Measurements from ENCODE around the gene DHX34.
"Not testable (repeated sequence)": the region's sequence is repeated elsewhere in the genome, so short reads cannot be mapped to it uniquely, and the experiment has no call there.

Gene DHX34

GRCh38 chr19:47323872-47324271 is 25.2 kb upstream of the DHX34 start:
- no peak for DNase-seq (ENCODE audit: low read depth)

GRCh38 chr19:47324502-47324901 is 24.6 kb upstream of the DHX34 start:
- peak; percentile 56 for DNase-seq (ENCODE audit: low read depth)

- no peak for DNase-seq (ENCODE audit: low read depth)
Measured at GRCh38 chr19:47330466-47330869, 18.6 kb upstream of the DHX34 start.

- no peak for DNase-seq (ENCODE audit: low read depth)
Measured at GRCh38 chr19:47331490-47331889, 17.6 kb upstream of the DHX34 start.

- DNase-seq (ENCODE audit: low read depth): no peak
Measured at GRCh38 chr19:47331931-47332547, 17.1 kb upstream of the DHX34 start, which contains the start of gene C5AR2. Gene C5AR2, plus strand, starts transcription at chr19:47332175. Its CDS starts 8,625 bp downstream, at chr19:47340800.

GRCh38 chr19:47336765-47337718 is 12.1 kb upstream of the DHX34 start:
- DNase-seq (ENCODE audit: low read depth): not testable (repeated sequence)

GRCh38 chr19:47339196-47339880 is 9.8 kb upstream of the DHX34 start:
- DNase-seq (ENCODE audit: low read depth): no peak

GRCh38 chr19:47340477-47341208 is 8.5 kb upstream of the DHX34 start:
- no peak for DNase-seq (ENCODE audit: low read depth)

GRCh38 chr19:47341734-47342133 is 7.4 kb upstream of the DHX34 start:
- DNase-seq (ENCODE audit: low read depth): no peak

- no peak for DNase-seq (ENCODE audit: low read depth)
Measured at GRCh38 chr19:47343194-47343802, 5.8 kb upstream of the DHX34 start.

- no peak for DNase-seq (ENCODE audit: low read depth)
Measured at GRCh38 chr19:47344425-47344824, 4.7 kb upstream of the DHX34 start.

GRCh38 chr19:47346024-47346423 is 3.1 kb upstream of the DHX34 start:
- DNase-seq (ENCODE audit: low read depth): not testable (repeated sequence)

GRCh38 chr19:47350630-47351029 is 1.5 kb downstream of the DHX34 start:
- peak; percentile 40 for DNase-seq (ENCODE audit: low read depth)

GRCh38 chr19:47351548-47351947 is 2.4 kb downstream of the DHX34 start:
- DNase-seq (ENCODE audit: low read depth): peak; percentile 56

- DNase-seq (ENCODE audit: low read depth): no peak
Measured at GRCh38 chr19:47352095-47352494, 3.0 kb downstream of the DHX34 start.

- DNase-seq (ENCODE audit: low read depth): no peak
Measured at GRCh38 chr19:47353307-47353712, 4.2 kb downstream of the DHX34 start.

GRCh38 chr19:47356900-47357299 is 7.8 kb downstream of the DHX34 start:
- no peak for DNase-seq (ENCODE audit: low read depth)

GRCh38 chr19:47357788-47358680 is 8.9 kb downstream of the DHX34 start:
- DNase-seq (ENCODE audit: low read depth): peak; percentile 16

GRCh38 chr19:47358936-47359335 is 9.8 kb downstream of the DHX34 start:
- no peak for DNase-seq (ENCODE audit: low read depth)

- no peak for DNase-seq (ENCODE audit: low read depth)
Measured at GRCh38 chr19:47362321-47362720, 13.2 kb downstream of the DHX34 start.
